Ramos (cell line): Measurements from ENCODE around the gene BASP1.
"Not testable (repeated sequence)": the region's sequence is repeated elsewhere in the genome, so short reads cannot be mapped to it uniquely, and the experiment has no call there.

Experiments used
- in situ Hi-C: fragments of 300-500 bp; cut with MboI; formaldehyde crosslinking; loops from one replicate; pipeline ENCODE4 v1.14.3; 2022; ENCODE audit warnings: low sequenced_read_pairs; ENCODE audit not compliant: unreplicated experiment

The BASP1 gene

GRCh38 chr5:17190242-17190778 is 27.1 kb upstream of the BASP1 start:
- in situ Hi-C loops = no loop called here

GRCh38 chr5:17190799-17191391 is 26.5 kb upstream of the BASP1 start:
- in situ Hi-C loops = no loop called here

GRCh38 chr5:17191574-17191973 is 25.9 kb upstream of the BASP1 start:
- in situ Hi-C loops = not testable (repeated sequence)

- in situ Hi-C loops = no loop called here
These were observed 25.2 kb upstream of the BASP1 start for GRCh38 chr5:17192191-17192590.

- in situ Hi-C loops = no loop called here
These were observed 21.4 kb upstream of the BASP1 start for GRCh38 chr5:17196024-17196423.

- in situ Hi-C loops = no loop called here
These were observed 20.7 kb upstream of the BASP1 start for GRCh38 chr5:17196697-17197096.

- in situ Hi-C loops = no loop called here
These were observed 13.9 kb upstream of the BASP1 start for GRCh38 chr5:17203329-17204132.

- in situ Hi-C loops = no loop called here
These were observed 13.3 kb upstream of the BASP1 start for GRCh38 chr5:17204133-17204489.

- in situ Hi-C loops = no loop called here
These were observed 11.4 kb upstream of the BASP1 start for GRCh38 chr5:17206021-17206420.

GRCh38 chr5:17212191-17212590 is 5.2 kb upstream of the BASP1 start:
- in situ Hi-C loops = loop anchor here (10.0 kb wide), 1 partner anchor 1093 kb away; no protein-coding TSS in a partner anchor

GRCh38 chr5:17212996-17213395 is 4.4 kb upstream of the BASP1 start:
- in situ Hi-C loops = loop anchor here (10.0 kb wide), 1 partner anchor 1092 kb away; no protein-coding TSS in a partner anchor

GRCh38 chr5:17213938-17214337 is 3.5 kb upstream of the BASP1 start:
- in situ Hi-C loops = loop anchor here (10.0 kb wide), 1 partner anchor 1091 kb away; no protein-coding TSS in a partner anchor

- in situ Hi-C loops = loop anchor here (10.0 kb wide), 1 partner anchor 1090 kb away; no protein-coding TSS in a partner anchor
These were observed 2.5 kb upstream of the BASP1 start for GRCh38 chr5:17214893-17215292.

- in situ Hi-C loops = loop anchor here (10.0 kb wide), 1 partner anchor 1089 kb away; no protein-coding TSS in a partner anchor
These were observed 2.1 kb upstream of the BASP1 start for GRCh38 chr5:17215361-17215760.

GRCh38 chr5:17216176-17216973 is 1.1 kb upstream of the BASP1 start:
- in situ Hi-C loops = loop anchor here (10.0 kb wide), 1 partner anchor 1088 kb away; no protein-coding TSS in a partner anchor

GRCh38 chr5:17216974-17217492 is 398 bp upstream of the BASP1 start:
- in situ Hi-C loops = loop anchor here (10.0 kb wide), 1 partner anchor 1088 kb away; no protein-coding TSS in a partner anchor

- in situ Hi-C loops = loop anchor here (10.0 kb wide), 1 partner anchor 1086 kb away; no protein-coding TSS in a partner anchor
These were observed 1.0 kb downstream of the BASP1 start for GRCh38 chr5:17218353-17219005.

- in situ Hi-C loops = loop anchor here (10.0 kb wide), 1 partner anchor 1086 kb away; no protein-coding TSS in a partner anchor
These were observed 1.6 kb downstream of the BASP1 start for GRCh38 chr5:17219006-17219422.

- in situ Hi-C loops = loop anchor here (10.0 kb wide), 1 partner anchor 1085 kb away; no protein-coding TSS in a partner anchor
These were observed 2.0 kb downstream of the BASP1 start for GRCh38 chr5:17219469-17219868.
